ENCODE measurements around the gene LRP2.
"Not testable (repeated sequence)": the region's sequence is repeated elsewhere in the genome, so short reads cannot be mapped to it uniquely, and the experiment has no call there.

The LRP2 gene

GRCh38 chr2:169315357-169315756, 47.0 kb downstream of the LRP2 start:
- no peak overlapping the region for H3K4me3 ChIP-seq (ENCODE audit: insufficient read depth in 1 of 2, low read depth in 1 of 2, low read length in 2 of 2)
- H3K4ac ChIP-seq (ENCODE audit: low read depth in 1 of 2, low read length in 2 of 2): no peak overlapping the region
- no peak overlapping the region for H2AK5ac ChIP-seq (ENCODE audit: low read length, severe bottlenecking)
- H3K36me3 ChIP-seq (ENCODE audit: control insufficient read depth in 1 of 2, insufficient read depth in 2 of 2, low read depth in 1 of 2, low read length in 2 of 2): no peaks in the 10 kb centered on the region
- no peak overlapping the region for H2BK120ac ChIP-seq (ENCODE audit: low read depth, low read length)
- H3K27me3 ChIP-seq (ENCODE audit: control insufficient read depth in 1 of 2, insufficient read depth in 1 of 2, low read length in 2 of 2): no peaks in the 10 kb centered on the region
- H2BK5ac ChIP-seq (ENCODE audit: low read depth, low read length, poor library complexity, severe bottlenecking): no peak overlapping the region
- H3K4me2 ChIP-seq (ENCODE audit: low read length, poor library complexity, severe bottlenecking): no peak overlapping the region
- no peak for DNase-seq
- peaks cover 4% of the 10 kb centered on the region for H3K9me3 ChIP-seq (ENCODE audit: control insufficient read depth, low read length)
- H3K23ac ChIP-seq (ENCODE audit: low read length in 2 of 2): no peak overlapping the region
- 63% methylated on average over 3 of the region's 3 CpGs for WGBS
- no peak overlapping the region for H2BK15ac ChIP-seq (ENCODE audit: low read depth, poor library complexity, severe bottlenecking)
- H3K4me1 ChIP-seq (ENCODE audit: control insufficient read depth, insufficient read depth, low read depth, low read length): no peaks in the 10 kb centered on the region
- no peaks in the 10 kb centered on the region for H3K79me1 ChIP-seq (replicated peaks; ENCODE audit: low read length, poor library complexity, severe bottlenecking)
- H3K27ac ChIP-seq (ENCODE audit: low read length, poor library complexity, severe bottlenecking): no peak overlapping the region
- no peak overlapping the region for H3K9ac ChIP-seq (ENCODE audit: low read length)
- no peak overlapping the region for H3K18ac ChIP-seq (ENCODE audit: low read depth in 1 of 2, low read length in 2 of 2)
- H4K8ac ChIP-seq (ENCODE audit: low read length): no peak overlapping the region
- no peak overlapping the region for H2BK12ac ChIP-seq (ENCODE audit: low read length in 2 of 2)
- H4K91ac ChIP-seq (ENCODE audit: low read length): no peak overlapping the region
- no peak overlapping the region for H2AFZ ChIP-seq (ENCODE audit: low read depth, low read length)
- no peak overlapping the region for H3K14ac ChIP-seq (ENCODE audit: low read length in 2 of 2)

- not testable (repeated sequence) for H3K9me3 ChIP-seq (ENCODE audit: control insufficient read depth, low read length); H3K9ac ChIP-seq (ENCODE audit: low read length); H3K4me3 ChIP-seq (ENCODE audit: insufficient read depth in 1 of 2, low read depth in 1 of 2, low read length in 2 of 2); H3K4me1 ChIP-seq (ENCODE audit: control insufficient read depth, insufficient read depth, low read depth, low read length); H3K27me3 ChIP-seq (ENCODE audit: control insufficient read depth in 1 of 2, insufficient read depth in 1 of 2, low read length in 2 of 2); H2BK15ac ChIP-seq (ENCODE audit: low read depth, poor library complexity, severe bottlenecking); H4K8ac ChIP-seq (ENCODE audit: low read length); H3K4me2 ChIP-seq (ENCODE audit: low read length, poor library complexity, severe bottlenecking); H4K91ac ChIP-seq (ENCODE audit: low read length); H2AFZ ChIP-seq (ENCODE audit: low read depth, low read length); H3K27ac ChIP-seq (ENCODE audit: low read length, poor library complexity, severe bottlenecking); H2BK12ac ChIP-seq (ENCODE audit: low read length in 2 of 2); H2BK5ac ChIP-seq (ENCODE audit: low read depth, low read length, poor library complexity, severe bottlenecking); H3K18ac ChIP-seq (ENCODE audit: low read depth in 1 of 2, low read length in 2 of 2); H2AK5ac ChIP-seq (ENCODE audit: low read length, severe bottlenecking); H2BK120ac ChIP-seq (ENCODE audit: low read depth, low read length); H3K23ac ChIP-seq (ENCODE audit: low read length in 2 of 2); DNase-seq; H3K36me3 ChIP-seq (ENCODE audit: control insufficient read depth in 1 of 2, insufficient read depth in 2 of 2, low read depth in 1 of 2, low read length in 2 of 2); H3K4ac ChIP-seq (ENCODE audit: low read depth in 1 of 2, low read length in 2 of 2); H3K79me1 ChIP-seq (replicated peaks; ENCODE audit: low read length, poor library complexity, severe bottlenecking); H3K14ac ChIP-seq (ENCODE audit: low read length in 2 of 2)
- 76% methylated on average over 4 of the region's 5 CpGs for WGBS
Observed at GRCh38 chr2:169308349-169308748, 54.0 kb downstream of the LRP2 start.

- H3K9me3 ChIP-seq (ENCODE audit: control insufficient read depth, low read length); H3K4me2 ChIP-seq (ENCODE audit: low read length, poor library complexity, severe bottlenecking); H3K18ac ChIP-seq (ENCODE audit: low read depth in 1 of 2, low read length in 2 of 2); H2AK5ac ChIP-seq (ENCODE audit: low read length, severe bottlenecking); H3K9ac ChIP-seq (ENCODE audit: low read length); H3K4me3 ChIP-seq (ENCODE audit: insufficient read depth in 1 of 2, low read depth in 1 of 2, low read length in 2 of 2); H3K23ac ChIP-seq (ENCODE audit: low read length in 2 of 2); H3K36me3 ChIP-seq (ENCODE audit: control insufficient read depth in 1 of 2, insufficient read depth in 2 of 2, low read depth in 1 of 2, low read length in 2 of 2); H3K4ac ChIP-seq (ENCODE audit: low read depth in 1 of 2, low read length in 2 of 2); H2AFZ ChIP-seq (ENCODE audit: low read depth, low read length); DNase-seq; H3K27ac ChIP-seq (ENCODE audit: low read length, poor library complexity, severe bottlenecking); H2BK12ac ChIP-seq (ENCODE audit: low read length in 2 of 2); H2BK120ac ChIP-seq (ENCODE audit: low read depth, low read length); H3K27me3 ChIP-seq (ENCODE audit: control insufficient read depth in 1 of 2, insufficient read depth in 1 of 2, low read length in 2 of 2); H3K79me1 ChIP-seq (replicated peaks; ENCODE audit: low read length, poor library complexity, severe bottlenecking); H2BK15ac ChIP-seq (ENCODE audit: low read depth, poor library complexity, severe bottlenecking); H4K91ac ChIP-seq (ENCODE audit: low read length); H3K14ac ChIP-seq (ENCODE audit: low read length in 2 of 2); H3K4me1 ChIP-seq (ENCODE audit: control insufficient read depth, insufficient read depth, low read depth, low read length); H2BK5ac ChIP-seq (ENCODE audit: low read depth, low read length, poor library complexity, severe bottlenecking); H4K8ac ChIP-seq (ENCODE audit: low read length): not testable (repeated sequence)
- WGBS: no CpG with 5 or more reads among the region's 4 CpGs
Observed at GRCh38 chr2:169304689-169305088, 57.6 kb downstream of the LRP2 start.

- H3K9ac ChIP-seq (ENCODE audit: low read length): no peak overlapping the region
- H4K91ac ChIP-seq (ENCODE audit: low read length): no peak overlapping the region
- no peaks in the 10 kb centered on the region for H3K4me1 ChIP-seq (ENCODE audit: control insufficient read depth, insufficient read depth, low read depth, low read length)
- H3K18ac ChIP-seq (ENCODE audit: low read depth in 1 of 2, low read length in 2 of 2): no peak overlapping the region
- no peaks in the 10 kb centered on the region for H3K9me3 ChIP-seq (ENCODE audit: control insufficient read depth, low read length)
- no peak overlapping the region for H4K8ac ChIP-seq (ENCODE audit: low read length)
- no peaks in the 10 kb centered on the region for H3K36me3 ChIP-seq (ENCODE audit: control insufficient read depth in 1 of 2, insufficient read depth in 2 of 2, low read depth in 1 of 2, low read length in 2 of 2)
- H3K27me3 ChIP-seq (ENCODE audit: control insufficient read depth in 1 of 2, insufficient read depth in 1 of 2, low read length in 2 of 2): peaks cover 0 to 3% of the 10 kb centered on the region in 2 experiments
- no peak overlapping the region for H3K14ac ChIP-seq (ENCODE audit: low read length in 2 of 2)
- no peak for DNase-seq
- H3K4ac ChIP-seq (ENCODE audit: low read depth in 1 of 2, low read length in 2 of 2): no peak overlapping the region
- H2BK12ac ChIP-seq (ENCODE audit: low read length in 2 of 2): no peak overlapping the region
- H2BK5ac ChIP-seq (ENCODE audit: low read depth, low read length, poor library complexity, severe bottlenecking): no peak overlapping the region
- H3K23ac ChIP-seq (ENCODE audit: low read length in 2 of 2): no peak overlapping the region
- no peak overlapping the region for H3K27ac ChIP-seq (ENCODE audit: low read length, poor library complexity, severe bottlenecking)
- H2BK120ac ChIP-seq (ENCODE audit: low read depth, low read length): no peak overlapping the region
- H2AFZ ChIP-seq (ENCODE audit: low read depth, low read length): no peak overlapping the region
- no peaks in the 10 kb centered on the region for H3K79me1 ChIP-seq (replicated peaks; ENCODE audit: low read length, poor library complexity, severe bottlenecking)
- WGBS: 75% methylated on average over 4 of the region's 4 CpGs
- no peak overlapping the region for H2AK5ac ChIP-seq (ENCODE audit: low read length, severe bottlenecking)
- H2BK15ac ChIP-seq (ENCODE audit: low read depth, poor library complexity, severe bottlenecking): no peak overlapping the region
- H3K4me2 ChIP-seq (ENCODE audit: low read length, poor library complexity, severe bottlenecking): no peak overlapping the region
- H3K4me3 ChIP-seq (ENCODE audit: insufficient read depth in 1 of 2, low read depth in 1 of 2, low read length in 2 of 2): no peak overlapping the region
Observed at GRCh38 chr2:169303579-169304305, 58.6 kb downstream of the LRP2 start.
